ELR (cell line): Measurements from ENCODE around the gene MKI67.
"Not testable (repeated sequence)": the region's sequence is repeated elsewhere in the genome, so short reads cannot be mapped to it uniquely, and the experiment has no call there.

ENCODE experiments used
- DNase-seq: peaks from one replicate; pipeline ENCODE4 v3.0.0-alpha.2; 2015; ENCODE audit warnings: low read depth

The MKI67 gene

GRCh38 chr10:128150045-128150493, 23.8 kb upstream of the MKI67 start:
- DNase-seq = peak; percentile 60

GRCh38 chr10:128149267-128150014, 23.2 kb upstream of the MKI67 start:
- no peak for DNase-seq

GRCh38 chr10:128147669-128148068, 21.4 kb upstream of the MKI67 start:
- DNase-seq = peak; percentile 38

- no peak for DNase-seq
Measured at GRCh38 chr10:128147064-128147463, 20.8 kb upstream of the MKI67 start.

- DNase-seq = no peak
Measured at GRCh38 chr10:128144547-128144946, 18.3 kb upstream of the MKI67 start.

GRCh38 chr10:128143531-128143930, 17.3 kb upstream of the MKI67 start:
- no peak for DNase-seq

GRCh38 chr10:128140425-128140824, 14.2 kb upstream of the MKI67 start:
- no peak for DNase-seq

- not testable (repeated sequence) for DNase-seq
Measured at GRCh38 chr10:128138429-128138828, 12.2 kb upstream of the MKI67 start.

GRCh38 chr10:128137877-128138276, 11.7 kb upstream of the MKI67 start:
- peak; percentile 6 for DNase-seq

- no peak for DNase-seq
Measured at GRCh38 chr10:128130051-128130450, 3.8 kb upstream of the MKI67 start.

- DNase-seq = no peak
Measured at GRCh38 chr10:128128582-128128981, 2.4 kb upstream of the MKI67 start.

- DNase-seq = peak; percentile 36
Measured at GRCh38 chr10:128125416-128125943, 743 bp downstream of the MKI67 start.

- peak; percentile 53 for DNase-seq
Measured at GRCh38 chr10:128124813-128125403, 1.3 kb downstream of the MKI67 start.

- DNase-seq = no peak
Measured at GRCh38 chr10:128123846-128124245, 2.4 kb downstream of the MKI67 start.

- no peak for DNase-seq
Measured at GRCh38 chr10:128122931-128123330, 3.3 kb downstream of the MKI67 start.

- DNase-seq = no peak
Measured at GRCh38 chr10:128121750-128122412, 4.3 kb downstream of the MKI67 start.

- peak; percentile 11 for DNase-seq
Measured at GRCh38 chr10:128116851-128117615, 9.2 kb downstream of the MKI67 start.

GRCh38 chr10:128116187-128116586, 10.0 kb downstream of the MKI67 start:
- DNase-seq = no peak

- DNase-seq = no peak
Measured at GRCh38 chr10:128115356-128115755, 10.9 kb downstream of the MKI67 start.

GRCh38 chr10:128114901-128115300, 11.3 kb downstream of the MKI67 start:
- DNase-seq = no peak

- DNase-seq = no peak
Measured at GRCh38 chr10:128113026-128113425, 13.2 kb downstream of the MKI67 start.

GRCh38 chr10:128111696-128112095, 14.5 kb downstream of the MKI67 start:
- DNase-seq = no peak
